IPS-18c (cell line): ENCODE results near the gene ADGRF3.
A peak's percentile ranks its signal among the peaks of the same experiment; 100 is the strongest.

Source experiments
- H3K4me3 ChIP-seq: 2 replicates; pipeline ENCODE4 v1.7.0; 2013; ENCODE audit warnings: low read depth, mild to moderate bottlenecking, low read length, moderate library complexity; ENCODE audit not compliant: insufficient read depth
- H3K9me3 ChIP-seq: one replicate; pipeline ENCODE4 v1.6.1; 2013; ENCODE audit warnings: mild to moderate bottlenecking, low read length, moderate library complexity; ENCODE audit not compliant: control insufficient read depth, insufficient read depth

Gene ADGRF3

DNA sequence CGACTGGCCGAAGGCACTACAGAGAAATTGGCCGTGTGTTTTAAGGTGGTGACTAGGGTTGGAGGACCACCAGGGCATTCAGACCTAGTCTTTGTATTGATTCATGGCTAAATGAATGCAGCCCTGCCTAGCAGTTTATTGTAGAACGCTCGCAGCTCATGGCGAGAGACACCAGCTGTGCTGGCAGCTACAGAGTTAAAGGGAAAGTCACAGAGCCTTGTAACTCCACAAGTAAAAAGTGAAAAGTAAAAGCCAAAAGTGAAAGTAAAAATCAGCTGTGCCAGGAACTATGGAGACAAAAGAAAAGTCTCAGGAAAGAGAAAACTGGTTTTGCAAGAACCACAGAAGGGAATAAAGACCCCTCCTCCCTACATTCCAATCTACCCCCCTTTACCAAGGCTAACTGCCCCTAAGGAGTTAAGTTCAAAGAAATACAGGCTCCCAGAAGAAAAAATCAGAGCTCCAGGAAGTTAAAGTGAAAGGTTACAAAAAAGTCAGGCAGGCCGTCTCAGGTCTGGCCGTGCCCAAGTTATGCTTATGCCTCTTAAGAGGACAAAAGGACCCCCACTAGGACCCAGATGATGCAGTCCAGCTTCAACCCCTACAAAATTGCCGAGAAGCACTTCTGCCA is 47.0 kb downstream of the ADGRF3 start:
- no peaks in the 10 kb centered on the region for H3K9me3 ChIP-seq
- peak overlapping the region; percentile 70 for H3K4me3 ChIP-seq

DNA sequence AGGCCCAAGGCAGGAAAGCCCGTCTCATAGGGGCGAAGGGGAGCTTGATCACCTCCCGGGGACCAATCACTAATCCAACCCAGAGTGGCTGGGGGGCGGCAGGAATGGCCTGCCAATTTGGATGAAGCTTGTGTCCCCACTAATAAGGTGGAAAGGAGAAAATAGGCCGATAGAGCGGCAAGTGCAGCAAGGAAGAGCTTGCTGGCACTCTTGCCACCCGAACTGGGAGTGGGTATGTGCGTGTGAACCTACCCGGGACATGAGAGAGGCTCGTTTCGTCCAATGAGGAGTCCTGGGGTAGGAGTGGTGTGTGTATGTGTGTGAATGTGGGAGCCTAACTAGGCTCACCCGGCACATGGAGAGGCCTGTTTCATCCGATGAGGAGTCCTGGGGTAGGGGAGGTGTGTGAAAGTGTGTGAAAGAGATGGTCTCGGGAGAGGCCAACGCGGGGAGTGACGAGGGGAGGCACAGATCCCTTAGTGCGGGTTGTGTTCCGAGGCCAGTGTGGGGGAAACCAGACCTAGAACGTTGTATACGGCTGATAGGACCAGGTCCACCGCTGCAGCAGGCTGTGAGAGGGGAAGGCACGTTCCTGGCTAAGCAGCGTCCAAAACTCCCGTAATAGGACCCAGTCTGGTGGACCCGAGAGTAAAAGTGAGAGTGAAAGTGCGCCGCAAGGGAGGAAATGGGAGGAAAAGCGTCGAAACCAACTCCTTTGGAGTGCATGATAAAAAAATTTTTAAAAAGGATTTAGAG is 47.8 kb downstream of the ADGRF3 start:
- Histone ChIP-seq H3K9me3 (no peaks in the 10 kb centered on the region), H3K4me3 (peak overlapping the region; percentile 70)

DNA sequence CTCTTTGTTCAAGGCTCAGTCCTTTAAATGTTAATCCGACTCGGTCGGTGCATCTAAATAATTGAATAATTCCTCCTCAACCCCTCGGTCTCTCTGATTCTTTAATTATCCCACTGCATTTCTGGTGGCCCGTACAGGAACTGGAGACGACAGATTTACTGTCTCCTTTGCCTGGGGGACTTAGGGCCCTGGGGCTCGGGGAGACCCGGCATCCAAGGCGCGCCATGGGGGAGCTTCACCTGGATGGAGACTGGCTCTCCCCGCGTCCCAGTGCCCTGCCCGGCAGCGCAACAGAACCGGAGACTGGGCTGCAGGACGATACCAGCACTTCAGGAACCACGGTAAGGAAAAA is 48.3 kb downstream of the ADGRF3 start:
- peak overlapping the region; percentile 70 for H3K4me3 ChIP-seq
- no peaks in the 10 kb centered on the region for H3K9me3 ChIP-seq

DNA sequence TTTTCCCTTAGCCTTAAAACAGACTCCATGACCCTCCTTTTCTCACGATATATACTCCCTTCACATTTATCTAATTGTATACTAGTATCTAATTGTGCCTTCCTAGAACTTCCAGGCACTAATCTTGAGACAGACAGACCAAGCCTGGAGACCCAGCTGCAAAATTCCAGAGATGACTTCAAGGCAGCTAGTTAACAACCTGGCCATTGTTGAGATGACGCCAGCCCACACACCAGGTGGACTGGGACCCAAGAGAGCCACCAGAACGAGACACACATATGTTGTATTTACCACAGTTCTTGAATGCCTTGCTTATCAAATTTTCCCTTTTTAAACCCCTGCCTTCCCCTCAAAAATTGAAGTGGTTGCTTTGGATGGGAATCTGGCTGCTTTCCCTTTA is 49.5 kb downstream of the ADGRF3 start:
- H3K4me3 ChIP-seq = no peak overlapping the region
- no peaks in the 10 kb centered on the region for H3K9me3 ChIP-seq

DNA sequence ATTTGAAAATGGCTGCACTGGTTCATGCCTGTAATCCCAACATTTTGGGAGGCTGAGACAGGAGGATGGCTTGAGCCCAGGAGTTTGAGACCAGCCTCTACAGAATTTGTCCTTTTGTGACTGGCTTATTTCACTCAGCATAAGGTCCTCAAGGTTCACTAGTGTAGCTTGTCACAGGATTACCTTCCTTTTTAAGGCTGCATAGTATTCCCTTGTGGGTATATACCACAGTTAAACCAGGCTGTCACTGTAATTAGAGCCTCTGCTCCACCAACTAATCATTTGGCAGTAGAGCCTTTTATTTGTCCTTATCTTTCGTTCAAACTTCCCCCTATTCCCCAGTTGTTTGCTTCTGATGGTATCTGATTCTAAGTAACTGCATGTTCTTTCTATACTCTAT is 51.1 kb downstream of the ADGRF3 start:
- Histone ChIP-seq H3K4me3 (no peak overlapping the region), H3K9me3 (no peaks in the 10 kb centered on the region)

DNA sequence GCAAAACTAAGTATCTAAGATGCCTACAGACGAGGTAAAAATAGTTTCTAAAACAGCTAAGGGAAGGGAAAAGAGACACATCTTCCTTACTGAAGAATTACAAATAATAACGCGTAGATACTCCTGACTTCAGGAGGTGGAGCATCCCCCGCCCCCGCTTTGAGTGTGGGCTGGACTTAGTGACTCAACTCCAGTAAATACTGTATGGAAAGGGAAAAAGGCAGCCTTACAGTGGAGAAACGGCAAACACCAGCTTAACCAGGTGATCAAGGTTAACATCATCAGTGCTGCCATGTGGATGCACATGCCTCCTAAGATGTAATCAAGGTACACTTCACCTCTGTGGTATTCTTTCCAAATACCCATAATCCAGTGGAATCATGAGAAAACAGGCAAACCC is 53.9 kb downstream of the ADGRF3 start:
- no peak overlapping the region for H3K4me3 ChIP-seq
- H3K9me3 ChIP-seq = no peaks in the 10 kb centered on the region

DNA sequence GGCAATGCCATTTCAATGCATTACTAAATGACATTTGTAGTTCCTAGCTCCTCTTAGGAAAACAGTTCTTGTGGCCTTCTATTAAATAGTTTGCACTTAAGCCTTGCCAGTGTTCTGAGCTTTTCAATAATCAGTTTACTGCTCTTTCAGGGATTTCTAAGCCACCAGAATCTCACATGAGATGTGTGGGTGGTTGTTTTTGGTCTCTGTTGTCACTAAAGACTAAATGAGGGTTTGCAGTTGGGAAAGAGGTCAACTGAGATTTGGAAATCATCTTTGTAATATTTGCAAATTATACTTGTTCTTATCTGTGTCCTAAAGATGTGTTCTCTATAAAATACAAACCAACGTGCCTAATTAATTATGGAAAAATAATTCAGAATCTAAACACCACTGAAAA is 56.6 kb downstream of the ADGRF3 start:
- H3K9me3 ChIP-seq = no peaks in the 10 kb centered on the region

DNA sequence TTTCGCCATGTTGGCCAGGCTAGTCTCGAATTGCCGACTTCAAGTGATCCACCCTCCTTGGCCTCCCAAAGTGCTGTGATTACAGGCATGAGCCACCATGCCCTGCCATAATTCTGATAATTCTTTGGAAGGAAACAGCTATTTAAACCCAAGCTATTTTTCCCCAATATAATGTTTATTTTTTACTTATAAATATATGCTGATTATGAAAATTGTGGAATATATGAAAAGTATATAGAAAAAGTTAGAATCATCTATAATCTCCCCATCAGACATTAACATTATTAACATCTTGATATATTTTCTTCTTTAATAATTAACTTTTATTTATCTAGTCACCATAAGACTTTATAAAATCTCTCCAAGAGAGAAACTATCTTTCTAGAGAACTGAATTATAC is 60.7 kb downstream of the ADGRF3 start:
- H3K4me3 ChIP-seq = no peak overlapping the region

More for the DNA sequence above, 56.6 kb downstream of the ADGRF3 start:
- H3K4me3 ChIP-seq = no peak overlapping the region

DNA sequence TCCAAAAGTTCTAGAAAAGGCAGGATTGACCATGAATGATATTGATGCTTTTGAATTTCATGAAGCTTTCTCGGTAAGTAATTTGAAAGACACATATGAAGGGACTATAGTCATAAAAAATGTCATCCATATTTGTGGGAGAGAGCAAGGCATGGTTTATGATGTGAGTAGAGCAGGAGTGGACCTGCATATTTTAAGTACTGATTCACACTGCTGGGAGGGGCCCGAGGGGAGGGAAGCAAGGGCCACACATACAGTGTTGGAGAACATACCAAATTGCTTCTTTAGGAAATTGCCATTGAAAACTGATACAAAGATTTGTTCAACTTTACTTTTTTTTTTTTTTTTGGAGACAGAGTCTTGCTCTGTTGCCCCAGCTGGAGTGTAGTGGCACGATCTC is 62.5 kb downstream of the ADGRF3 start:
- no peaks in the 10 kb centered on the region for H3K9me3 ChIP-seq

More for the DNA sequence above, 60.7 kb downstream of the ADGRF3 start:
- H3K9me3 ChIP-seq = no peaks in the 10 kb centered on the region

DNA sequence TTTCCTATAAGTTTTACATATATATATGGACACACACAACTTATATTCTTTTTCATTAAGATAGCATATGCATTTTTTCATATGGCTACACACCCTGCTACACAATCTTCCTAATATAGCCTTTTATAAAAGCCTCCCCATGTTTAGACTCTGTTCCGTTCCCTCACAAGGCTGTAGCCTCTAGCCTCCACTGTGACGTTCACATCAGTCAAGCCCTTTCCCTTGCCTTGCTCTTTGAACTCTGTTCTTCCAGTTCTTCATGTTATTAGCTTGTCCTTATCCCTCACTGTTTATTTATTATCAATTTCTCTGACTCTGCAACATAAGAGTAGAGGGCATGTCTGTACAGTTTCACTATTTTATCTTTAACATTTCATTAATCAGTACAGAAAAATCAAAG is 63.0 kb downstream of the ADGRF3 start:
- Histone ChIP-seq H3K9me3 (no peaks in the 10 kb centered on the region), H3K4me3 (no peak overlapping the region)

More for the DNA sequence above, 62.5 kb downstream of the ADGRF3 start:
- H3K4me3 ChIP-seq = no peak overlapping the region

DNA sequence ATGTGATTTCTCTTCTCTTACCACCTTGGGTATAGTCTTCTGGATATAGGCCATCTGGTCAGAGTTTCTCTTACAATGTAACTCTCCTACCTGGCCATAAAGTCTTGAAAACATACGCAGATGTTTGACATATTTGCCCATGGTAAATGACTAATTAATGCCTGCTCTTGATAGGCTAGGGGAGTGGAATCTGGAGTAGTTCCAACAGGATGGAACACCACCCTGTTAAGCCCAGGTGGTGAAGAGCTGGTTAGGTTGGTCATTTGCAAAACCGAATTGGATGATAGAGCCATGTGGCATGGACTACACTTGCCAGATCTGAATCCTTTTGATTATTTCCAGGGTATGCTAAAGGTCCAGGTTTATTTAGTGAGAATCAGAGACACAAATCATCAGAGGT is 65.4 kb downstream of the ADGRF3 start:
- Histone ChIP-seq H3K4me3 (no peak overlapping the region), H3K9me3 (no peaks in the 10 kb centered on the region)

DNA sequence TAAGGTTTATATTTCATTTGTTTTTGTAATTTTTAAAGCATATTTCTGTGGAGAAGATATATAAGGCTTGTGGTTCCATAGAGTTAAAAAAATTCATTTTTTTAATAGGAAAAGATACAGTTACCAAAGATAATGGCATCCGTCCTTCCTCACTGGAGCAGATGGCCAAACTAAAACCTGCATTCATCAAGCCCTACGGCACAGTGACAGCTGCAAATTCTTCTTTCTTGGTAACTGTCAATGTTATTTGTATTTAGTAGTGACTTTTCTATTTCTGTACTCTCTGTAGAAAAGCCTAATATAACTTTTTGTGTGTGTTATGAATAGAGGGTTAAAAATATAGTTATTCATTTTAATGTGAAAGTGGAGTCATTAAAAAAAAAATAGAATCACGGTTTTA is 66.7 kb downstream of the ADGRF3 start:
- Histone ChIP-seq H3K9me3 (peaks cover 3% of the 10 kb centered on the region), H3K4me3 (no peak overlapping the region)

DNA sequence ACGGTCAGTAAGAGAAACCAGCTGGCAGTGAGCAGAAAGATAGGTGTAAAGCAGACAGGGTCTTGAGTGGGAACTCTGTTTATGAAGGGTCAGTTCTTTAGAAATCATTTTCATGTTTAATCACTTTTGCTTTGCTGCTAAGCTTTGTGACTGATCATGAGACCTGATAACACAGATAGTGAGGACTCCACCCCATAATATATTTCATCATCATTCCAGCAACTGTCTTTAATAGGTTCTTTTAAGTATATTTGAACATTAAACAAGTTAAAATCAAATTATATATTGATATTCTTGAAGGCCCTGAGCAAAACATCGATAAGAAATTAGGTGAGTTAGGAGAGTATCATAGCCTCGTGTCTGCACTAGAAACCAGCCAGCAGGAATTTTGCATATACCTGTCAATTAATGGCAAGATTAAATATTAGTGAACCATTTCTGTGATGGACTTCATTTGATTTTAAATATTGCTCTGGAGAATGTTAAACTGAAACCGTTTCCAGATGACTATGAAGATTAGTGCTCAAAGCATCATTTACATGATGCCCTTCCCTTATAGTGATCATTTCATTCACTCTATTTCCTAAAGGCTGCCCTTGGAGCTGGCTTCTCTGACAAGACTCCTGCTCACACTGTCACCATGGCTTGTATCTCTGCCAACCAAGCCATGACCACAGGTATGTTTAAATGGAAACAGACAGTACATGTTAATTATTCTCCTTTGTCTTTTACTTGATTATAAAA is 69.9 kb downstream of the ADGRF3 start:
- no peak overlapping the region for H3K4me3 ChIP-seq
- H3K9me3 ChIP-seq = peaks cover 3% of the 10 kb centered on the region

DNA sequence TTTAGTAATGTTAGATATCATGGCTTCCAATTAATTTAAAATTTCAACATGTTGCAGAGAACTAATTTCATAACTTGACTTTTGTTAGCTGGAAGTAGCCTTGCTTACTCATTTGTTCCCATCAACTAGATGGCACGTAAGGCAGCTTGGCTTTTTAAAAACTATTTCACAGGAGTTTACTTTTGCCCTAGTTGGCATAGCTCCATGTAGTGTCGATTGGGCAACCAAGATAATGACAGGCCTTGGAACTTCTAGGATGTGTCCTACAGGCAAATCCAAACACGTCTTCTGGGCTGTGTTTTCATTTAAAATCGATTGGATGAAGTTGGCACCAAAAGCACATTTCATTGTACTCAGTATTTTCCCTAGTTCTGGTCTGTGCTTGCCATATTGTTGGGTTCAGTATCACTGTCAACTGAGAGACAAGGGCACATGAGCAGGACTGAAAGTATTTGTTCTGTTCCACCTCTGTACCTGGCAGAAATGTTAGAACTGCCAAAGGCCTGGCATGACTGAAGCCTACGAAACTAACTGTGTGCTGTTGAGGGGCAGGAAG is 72.5 kb downstream of the ADGRF3 start:
- H3K9me3 ChIP-seq = peaks cover 3% of the 10 kb centered on the region

DNA sequence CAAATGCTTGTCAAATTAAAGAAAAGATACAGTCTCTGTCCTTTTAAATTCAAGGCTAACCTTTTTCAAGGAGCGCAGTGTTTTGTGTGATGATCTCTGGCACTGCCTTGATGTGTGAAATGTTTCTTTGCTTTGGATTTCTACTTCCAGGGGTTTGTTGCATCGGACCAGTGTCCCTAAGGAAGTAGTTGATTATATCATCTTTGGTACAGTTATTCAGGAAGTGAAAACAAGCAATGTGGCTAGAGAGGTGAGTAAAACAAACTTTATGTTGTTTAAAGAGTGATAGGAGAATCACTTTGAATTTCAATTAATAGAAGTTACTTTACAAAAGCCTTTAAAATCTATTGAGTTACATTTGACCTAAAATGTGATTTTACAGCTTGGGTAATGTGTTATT is 73.1 kb downstream of the ADGRF3 start:
- H3K4me3 ChIP-seq = no peak overlapping the region
- H3K9me3 ChIP-seq = peaks cover 3% of the 10 kb centered on the region

More for the DNA sequence above, 72.5 kb downstream of the ADGRF3 start:
- no peak overlapping the region for H3K4me3 ChIP-seq

DNA sequence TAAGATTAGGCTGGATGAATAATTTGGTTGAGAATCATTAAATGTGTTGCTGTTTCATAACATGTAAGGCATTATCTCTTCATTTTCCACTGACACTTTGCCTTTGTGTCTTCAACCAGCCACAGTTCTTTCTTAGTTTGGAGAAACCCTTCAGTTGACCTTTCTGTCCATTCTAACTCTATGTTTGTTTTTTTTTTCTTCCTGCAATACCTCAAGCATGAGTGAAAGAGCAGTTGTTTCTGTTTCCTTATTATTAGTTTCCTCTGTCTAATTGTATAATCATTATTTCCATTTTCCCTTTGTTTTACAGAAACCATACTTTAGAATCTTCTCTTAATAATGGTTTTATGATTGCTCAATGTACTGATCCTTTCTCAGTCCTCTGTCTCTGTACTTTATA is 76.2 kb downstream of the ADGRF3 start:
- Histone ChIP-seq H3K4me3 (no peak overlapping the region), H3K9me3 (peaks cover 1% of the 10 kb centered on the region)

DNA sequence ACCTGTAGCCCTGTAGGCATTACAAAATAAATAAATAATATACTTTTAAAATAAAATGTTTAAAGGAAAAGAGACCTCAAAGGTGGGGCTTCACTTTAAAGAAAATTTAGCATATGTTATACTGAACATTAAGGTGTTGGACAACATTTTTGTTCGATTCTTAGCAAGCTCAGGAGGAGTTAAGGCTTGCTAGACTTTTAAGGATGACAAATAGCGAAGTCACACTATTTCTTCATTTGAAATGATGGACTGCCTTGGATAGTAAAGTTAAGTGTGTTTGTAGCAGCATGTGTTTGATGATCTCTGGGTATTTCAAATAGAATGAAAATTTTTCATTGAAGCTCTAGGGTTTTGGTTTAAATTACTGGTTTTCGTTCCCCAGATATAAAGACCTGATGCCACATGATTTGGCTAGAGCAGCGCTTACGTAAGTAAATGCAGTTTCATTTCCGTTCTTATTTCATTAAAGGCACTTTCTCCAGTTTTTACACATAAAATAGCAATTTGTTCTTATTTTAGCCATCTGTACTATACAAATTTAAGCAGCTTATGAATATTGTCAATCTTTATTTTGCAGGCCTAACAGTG is 76.9 kb downstream of the ADGRF3 start:
- H3K9me3 ChIP-seq = no peaks in the 10 kb centered on the region
- no peak overlapping the region for H3K4me3 ChIP-seq
